Measurements from ENCODE around the gene VPS13D. TPM values are rescaled to one million over a fixed set of nuclear protein-coding genes. Genes with fewer than 3 reads are reported as not detected.
"Not testable (repeated sequence)": the region's sequence is repeated elsewhere in the genome, so short reads cannot be mapped to it uniquely, and the experiment has no call there.

VPS13D gene
- total RNA-seq, 1 experiment from 2014 or later = 22.7 TPM

- DNase-seq (ENCODE audit: low read depth) = no peak
Measured at GRCh38 chr1:12287869-12288268, 58.0 kb downstream of the VPS13D start.

GRCh38 chr1:12290828-12291227 lies 61.0 kb downstream of the VPS13D start:
- DNase-seq (ENCODE audit: low read depth) = no peak

- no peak for DNase-seq (ENCODE audit: low read depth)
Measured at GRCh38 chr1:12293416-12293815, 63.6 kb downstream of the VPS13D start.

GRCh38 chr1:12294076-12294475 lies 64.2 kb downstream of the VPS13D start:
- peak; percentile 8 for DNase-seq (ENCODE audit: low read depth)

- DNase-seq (ENCODE audit: low read depth) = no peak
Measured at GRCh38 chr1:12296016-12296415, 66.2 kb downstream of the VPS13D start.

GRCh38 chr1:12296623-12297022 lies 66.8 kb downstream of the VPS13D start:
- peak; percentile 58 for DNase-seq (ENCODE audit: low read depth)

GRCh38 chr1:12300706-12301105 lies 70.9 kb downstream of the VPS13D start:
- DNase-seq (ENCODE audit: low read depth) = no peak

- DNase-seq (ENCODE audit: low read depth) = no peak
Measured at GRCh38 chr1:12301518-12302237, 71.8 kb downstream of the VPS13D start.

- DNase-seq (ENCODE audit: low read depth) = peak; percentile 33
Measured at GRCh38 chr1:12302798-12303447, 73.1 kb downstream of the VPS13D start.

GRCh38 chr1:12305377-12305776 lies 75.5 kb downstream of the VPS13D start:
- DNase-seq (ENCODE audit: low read depth) = peak; percentile 4

- DNase-seq (ENCODE audit: low read depth) = no peak
Measured at GRCh38 chr1:12309783-12310742, 80.2 kb downstream of the VPS13D start.

- DNase-seq (ENCODE audit: low read depth) = peak; percentile 24
Measured at GRCh38 chr1:12314333-12314903, 84.6 kb downstream of the VPS13D start.

GRCh38 chr1:12315146-12315545 lies 85.3 kb downstream of the VPS13D start:
- DNase-seq (ENCODE audit: low read depth) = no peak

GRCh38 chr1:12316331-12316730 lies 86.5 kb downstream of the VPS13D start:
- DNase-seq (ENCODE audit: low read depth) = no peak

GRCh38 chr1:12320486-12320885 lies 90.7 kb downstream of the VPS13D start:
- DNase-seq (ENCODE audit: low read depth) = no peak

- DNase-seq (ENCODE audit: low read depth) = no peak
Measured at GRCh38 chr1:12324423-12324822, 94.6 kb downstream of the VPS13D start.

GRCh38 chr1:12324973-12325372 lies 95.1 kb downstream of the VPS13D start:
- not testable (repeated sequence) for DNase-seq (ENCODE audit: low read depth)

- no peak for DNase-seq (ENCODE audit: low read depth)
Measured at GRCh38 chr1:12326986-12327385, 97.2 kb downstream of the VPS13D start.

GRCh38 chr1:12327566-12327965 lies 97.7 kb downstream of the VPS13D start:
- DNase-seq (ENCODE audit: low read depth) = no peak

- DNase-seq (ENCODE audit: low read depth) = no peak
Measured at GRCh38 chr1:12333036-12333785, 103.4 kb downstream of the VPS13D start.

- DNase-seq (ENCODE audit: low read depth) = no peak
Measured at GRCh38 chr1:12335815-12336214, 106.0 kb downstream of the VPS13D start.

Measured in M059J (cell line).